ENCODE measurements around the gene PCCA. TPM values are rescaled to one million over a fixed set of nuclear protein-coding genes. Genes with fewer than 3 reads are reported as not detected.

Gene PCCA
- total RNA-seq, 1 experiment from 2014 or later = 52.8 TPM

DNA sequence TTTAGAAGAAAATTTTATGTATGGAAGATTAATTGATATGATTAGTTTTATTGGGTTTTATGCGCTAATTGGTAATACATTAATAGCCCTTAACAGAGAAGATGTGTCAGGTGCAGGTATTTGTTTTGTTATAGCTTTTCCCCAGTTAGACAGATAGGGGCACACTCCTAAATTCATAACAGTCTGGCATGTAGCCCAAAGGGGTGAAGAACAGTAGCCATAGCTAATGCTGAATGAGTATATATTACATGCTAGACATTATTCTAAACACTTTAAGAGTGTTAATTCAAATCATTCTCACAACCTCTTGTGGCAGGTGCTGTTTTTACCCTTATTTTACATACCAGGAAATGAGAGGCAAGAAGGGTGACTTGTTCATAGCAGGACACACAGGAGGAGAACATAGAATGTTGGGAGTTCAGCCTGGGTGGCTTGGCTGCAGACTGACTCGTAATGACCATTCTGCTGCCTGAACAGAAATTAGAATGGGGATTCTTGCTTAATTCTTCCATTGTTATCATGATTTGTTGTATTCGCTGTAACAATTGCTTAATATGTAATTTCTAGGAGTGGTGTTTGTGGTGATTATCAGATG, 20.1 kb downstream of the PCCA start:
- TF ChIP-seq, protein P1, sequence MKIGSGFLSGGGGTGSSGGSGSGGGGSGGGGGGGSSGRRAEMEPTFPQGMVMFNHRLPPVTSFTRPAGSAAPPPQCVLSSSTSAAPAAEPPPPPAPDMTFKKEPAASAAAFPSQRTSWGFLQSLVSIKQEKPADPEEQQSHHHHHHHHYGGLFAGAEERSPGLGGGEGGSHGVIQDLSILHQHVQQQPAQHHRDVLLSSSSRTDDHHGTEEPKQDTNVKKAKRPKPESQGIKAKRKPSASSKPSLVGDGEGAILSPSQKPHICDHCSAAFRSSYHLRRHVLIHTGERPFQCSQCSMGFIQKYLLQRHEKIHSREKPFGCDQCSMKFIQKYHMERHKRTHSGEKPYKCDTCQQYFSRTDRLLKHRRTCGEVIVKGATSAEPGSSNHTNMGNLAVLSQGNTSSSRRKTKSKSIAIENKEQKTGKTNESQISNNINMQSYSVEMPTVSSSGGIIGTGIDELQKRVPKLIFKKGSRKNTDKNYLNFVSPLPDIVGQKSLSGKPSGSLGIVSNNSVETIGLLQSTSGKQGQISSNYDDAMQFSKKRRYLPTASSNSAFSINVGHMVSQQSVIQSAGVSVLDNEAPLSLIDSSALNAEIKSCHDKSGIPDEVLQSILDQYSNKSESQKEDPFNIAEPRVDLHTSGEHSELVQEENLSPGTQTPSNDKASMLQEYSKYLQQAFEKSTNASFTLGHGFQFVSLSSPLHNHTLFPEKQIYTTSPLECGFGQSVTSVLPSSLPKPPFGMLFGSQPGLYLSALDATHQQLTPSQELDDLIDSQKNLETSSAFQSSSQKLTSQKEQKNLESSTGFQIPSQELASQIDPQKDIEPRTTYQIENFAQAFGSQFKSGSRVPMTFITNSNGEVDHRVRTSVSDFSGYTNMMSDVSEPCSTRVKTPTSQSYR (CRISPR knock-in tag; IDR thresholded peaks at IDR 0.05) = no peak
- TF ChIP-seq, protein P2, sequence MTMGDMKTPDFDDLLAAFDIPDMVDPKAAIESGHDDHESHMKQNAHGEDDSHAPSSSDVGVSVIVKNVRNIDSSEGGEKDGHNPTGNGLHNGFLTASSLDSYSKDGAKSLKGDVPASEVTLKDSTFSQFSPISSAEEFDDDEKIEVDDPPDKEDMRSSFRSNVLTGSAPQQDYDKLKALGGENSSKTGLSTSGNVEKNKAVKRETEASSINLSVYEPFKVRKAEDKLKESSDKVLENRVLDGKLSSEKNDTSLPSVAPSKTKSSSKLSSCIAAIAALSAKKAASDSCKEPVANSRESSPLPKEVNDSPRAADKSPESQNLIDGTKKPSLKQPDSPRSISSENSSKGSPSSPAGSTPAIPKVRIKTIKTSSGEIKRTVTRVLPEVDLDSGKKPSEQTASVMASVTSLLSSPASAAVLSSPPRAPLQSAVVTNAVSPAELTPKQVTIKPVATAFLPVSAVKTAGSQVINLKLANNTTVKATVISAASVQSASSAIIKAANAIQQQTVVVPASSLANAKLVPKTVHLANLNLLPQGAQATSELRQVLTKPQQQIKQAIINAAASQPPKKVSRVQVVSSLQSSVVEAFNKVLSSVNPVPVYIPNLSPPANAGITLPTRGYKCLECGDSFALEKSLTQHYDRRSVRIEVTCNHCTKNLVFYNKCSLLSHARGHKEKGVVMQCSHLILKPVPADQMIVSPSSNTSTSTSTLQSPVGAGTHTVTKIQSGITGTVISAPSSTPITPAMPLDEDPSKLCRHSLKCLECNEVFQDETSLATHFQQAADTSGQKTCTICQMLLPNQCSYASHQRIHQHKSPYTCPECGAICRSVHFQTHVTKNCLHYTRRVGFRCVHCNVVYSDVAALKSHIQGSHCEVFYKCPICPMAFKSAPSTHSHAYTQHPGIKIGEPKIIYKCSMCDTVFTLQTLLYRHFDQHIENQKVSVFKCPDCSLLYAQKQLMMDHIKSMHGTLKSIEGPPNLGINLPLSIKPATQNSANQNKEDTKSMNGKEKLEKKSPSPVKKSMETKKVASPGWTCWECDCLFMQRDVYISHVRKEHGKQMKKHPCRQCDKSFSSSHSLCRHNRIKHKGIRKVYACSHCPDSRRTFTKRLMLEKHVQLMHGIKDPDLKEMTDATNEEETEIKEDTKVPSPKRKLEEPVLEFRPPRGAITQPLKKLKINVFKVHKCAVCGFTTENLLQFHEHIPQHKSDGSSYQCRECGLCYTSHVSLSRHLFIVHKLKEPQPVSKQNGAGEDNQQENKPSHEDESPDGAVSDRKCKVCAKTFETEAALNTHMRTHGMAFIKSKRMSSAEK (CRISPR knock-in tag; IDR thresholded peaks at IDR 0.05; ENCODE audit: borderline replicate concordance) = no peak
- no peak for TF ChIP-seq ZNF219 (CRISPR knock-in tag; IDR thresholded peaks at IDR 0.05; ENCODE audit: borderline replicate concordance)
- ChIA-PET CTCF (interaction anchor here (0.6 kb wide), 1 partner anchor 341 kb away, joined by 6 read pairs; no protein-coding TSS in a partner anchor), POLR2A (no interaction called here)
- Mint-ChIP-seq H3K27me3 (ENCODE audit: low read depth) (no peaks in the 10 kb centered on the region), H3K27ac (peak overlapping the region; percentile 45; the same call in 1 of the 2 replicates), H3K9me3 (no peaks in the 10 kb centered on the region), H3K36me3 (peaks cover 21% of the 10 kb centered on the region), H3K4me3 (no peak overlapping the region), H3K4me1 (peaks cover 16% of the 10 kb centered on the region)
- DNase-seq (ENCODE audit: low spot score) (no peak), ATAC-seq (no peak; the same call in 1 of the 2 replicates)

DNA sequence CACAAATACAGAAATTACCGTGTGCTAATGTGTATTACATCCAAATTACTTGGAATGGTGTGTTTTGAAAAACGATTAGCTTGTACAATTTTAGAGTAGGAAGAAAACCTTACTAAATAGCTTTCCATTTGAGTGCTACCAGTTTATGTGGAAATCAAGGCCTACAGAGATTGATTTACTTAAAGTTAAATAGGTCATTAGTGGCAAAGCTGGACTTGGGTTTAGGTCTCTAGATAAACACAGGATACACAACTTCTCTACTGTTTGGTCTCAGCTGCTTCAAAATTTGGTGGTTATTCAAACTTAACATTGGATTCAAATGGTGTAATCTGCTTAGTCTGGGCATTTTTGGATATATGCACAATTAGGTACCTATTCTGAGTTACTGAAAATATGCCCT, 21.4 kb downstream of the PCCA start:
- Mint-ChIP-seq H3K4me1 (peaks cover 16% of the 10 kb centered on the region), H3K4me3 (no peak overlapping the region), H3K36me3 (peaks cover 24% of the 10 kb centered on the region), H3K27ac (no peak overlapping the region), H3K27me3 (ENCODE audit: low read depth) (no peaks in the 10 kb centered on the region), H3K9me3 (no peaks in the 10 kb centered on the region)
- no peak for ATAC-seq
- CTCF ChIA-PET = no interaction called here
- DNase-seq (ENCODE audit: low spot score) = no peak
- POLR2A ChIA-PET = no interaction called here
- TF ChIP-seq, protein P3, sequence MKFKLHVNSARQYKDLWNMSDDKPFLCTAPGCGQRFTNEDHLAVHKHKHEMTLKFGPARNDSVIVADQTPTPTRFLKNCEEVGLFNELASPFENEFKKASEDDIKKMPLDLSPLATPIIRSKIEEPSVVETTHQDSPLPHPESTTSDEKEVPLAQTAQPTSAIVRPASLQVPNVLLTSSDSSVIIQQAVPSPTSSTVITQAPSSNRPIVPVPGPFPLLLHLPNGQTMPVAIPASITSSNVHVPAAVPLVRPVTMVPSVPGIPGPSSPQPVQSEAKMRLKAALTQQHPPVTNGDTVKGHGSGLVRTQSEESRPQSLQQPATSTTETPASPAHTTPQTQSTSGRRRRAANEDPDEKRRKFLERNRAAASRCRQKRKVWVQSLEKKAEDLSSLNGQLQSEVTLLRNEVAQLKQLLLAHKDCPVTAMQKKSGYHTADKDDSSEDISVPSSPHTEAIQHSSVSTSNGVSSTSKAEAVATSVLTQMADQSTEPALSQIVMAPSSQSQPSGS (CRISPR knock-in tag; IDR thresholded peaks at IDR 0.05; ENCODE audit: borderline replicate concordance, low read depth) = no peak
- TF ChIP-seq NFE2L1 (CRISPR knock-in tag; IDR thresholded peaks at IDR 0.05) (no peak), ZNF219 (CRISPR knock-in tag; IDR thresholded peaks at IDR 0.05; ENCODE audit: borderline replicate concordance) (no peak), ETV6 (CRISPR knock-in tag; IDR thresholded peaks at IDR 0.05) (no peak), SMAD4 (CRISPR knock-in tag; IDR thresholded peaks at IDR 0.05) (no peak), TCF7 (CRISPR knock-in tag; IDR thresholded peaks at IDR 0.05; ENCODE audit: low read depth) (no peak), ZNF423 (CRISPR knock-in tag; IDR thresholded peaks at IDR 0.05) (no peak)
- TF ChIP-seq, protein P4, sequence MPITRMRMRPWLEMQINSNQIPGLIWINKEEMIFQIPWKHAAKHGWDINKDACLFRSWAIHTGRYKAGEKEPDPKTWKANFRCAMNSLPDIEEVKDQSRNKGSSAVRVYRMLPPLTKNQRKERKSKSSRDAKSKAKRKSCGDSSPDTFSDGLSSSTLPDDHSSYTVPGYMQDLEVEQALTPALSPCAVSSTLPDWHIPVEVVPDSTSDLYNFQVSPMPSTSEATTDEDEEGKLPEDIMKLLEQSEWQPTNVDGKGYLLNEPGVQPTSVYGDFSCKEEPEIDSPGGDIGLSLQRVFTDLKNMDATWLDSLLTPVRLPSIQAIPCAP (CRISPR knock-in tag; IDR thresholded peaks at IDR 0.05) = no peak
- TF ChIP-seq, protein P5, sequence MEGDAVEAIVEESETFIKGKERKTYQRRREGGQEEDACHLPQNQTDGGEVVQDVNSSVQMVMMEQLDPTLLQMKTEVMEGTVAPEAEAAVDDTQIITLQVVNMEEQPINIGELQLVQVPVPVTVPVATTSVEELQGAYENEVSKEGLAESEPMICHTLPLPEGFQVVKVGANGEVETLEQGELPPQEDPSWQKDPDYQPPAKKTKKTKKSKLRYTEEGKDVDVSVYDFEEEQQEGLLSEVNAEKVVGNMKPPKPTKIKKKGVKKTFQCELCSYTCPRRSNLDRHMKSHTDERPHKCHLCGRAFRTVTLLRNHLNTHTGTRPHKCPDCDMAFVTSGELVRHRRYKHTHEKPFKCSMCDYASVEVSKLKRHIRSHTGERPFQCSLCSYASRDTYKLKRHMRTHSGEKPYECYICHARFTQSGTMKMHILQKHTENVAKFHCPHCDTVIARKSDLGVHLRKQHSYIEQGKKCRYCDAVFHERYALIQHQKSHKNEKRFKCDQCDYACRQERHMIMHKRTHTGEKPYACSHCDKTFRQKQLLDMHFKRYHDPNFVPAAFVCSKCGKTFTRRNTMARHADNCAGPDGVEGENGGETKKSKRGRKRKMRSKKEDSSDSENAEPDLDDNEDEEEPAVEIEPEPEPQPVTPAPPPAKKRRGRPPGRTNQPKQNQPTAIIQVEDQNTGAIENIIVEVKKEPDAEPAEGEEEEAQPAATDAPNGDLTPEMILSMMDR (IDR thresholded peaks at IDR 0.05) = no peak
- TF ChIP-seq, protein P6, sequence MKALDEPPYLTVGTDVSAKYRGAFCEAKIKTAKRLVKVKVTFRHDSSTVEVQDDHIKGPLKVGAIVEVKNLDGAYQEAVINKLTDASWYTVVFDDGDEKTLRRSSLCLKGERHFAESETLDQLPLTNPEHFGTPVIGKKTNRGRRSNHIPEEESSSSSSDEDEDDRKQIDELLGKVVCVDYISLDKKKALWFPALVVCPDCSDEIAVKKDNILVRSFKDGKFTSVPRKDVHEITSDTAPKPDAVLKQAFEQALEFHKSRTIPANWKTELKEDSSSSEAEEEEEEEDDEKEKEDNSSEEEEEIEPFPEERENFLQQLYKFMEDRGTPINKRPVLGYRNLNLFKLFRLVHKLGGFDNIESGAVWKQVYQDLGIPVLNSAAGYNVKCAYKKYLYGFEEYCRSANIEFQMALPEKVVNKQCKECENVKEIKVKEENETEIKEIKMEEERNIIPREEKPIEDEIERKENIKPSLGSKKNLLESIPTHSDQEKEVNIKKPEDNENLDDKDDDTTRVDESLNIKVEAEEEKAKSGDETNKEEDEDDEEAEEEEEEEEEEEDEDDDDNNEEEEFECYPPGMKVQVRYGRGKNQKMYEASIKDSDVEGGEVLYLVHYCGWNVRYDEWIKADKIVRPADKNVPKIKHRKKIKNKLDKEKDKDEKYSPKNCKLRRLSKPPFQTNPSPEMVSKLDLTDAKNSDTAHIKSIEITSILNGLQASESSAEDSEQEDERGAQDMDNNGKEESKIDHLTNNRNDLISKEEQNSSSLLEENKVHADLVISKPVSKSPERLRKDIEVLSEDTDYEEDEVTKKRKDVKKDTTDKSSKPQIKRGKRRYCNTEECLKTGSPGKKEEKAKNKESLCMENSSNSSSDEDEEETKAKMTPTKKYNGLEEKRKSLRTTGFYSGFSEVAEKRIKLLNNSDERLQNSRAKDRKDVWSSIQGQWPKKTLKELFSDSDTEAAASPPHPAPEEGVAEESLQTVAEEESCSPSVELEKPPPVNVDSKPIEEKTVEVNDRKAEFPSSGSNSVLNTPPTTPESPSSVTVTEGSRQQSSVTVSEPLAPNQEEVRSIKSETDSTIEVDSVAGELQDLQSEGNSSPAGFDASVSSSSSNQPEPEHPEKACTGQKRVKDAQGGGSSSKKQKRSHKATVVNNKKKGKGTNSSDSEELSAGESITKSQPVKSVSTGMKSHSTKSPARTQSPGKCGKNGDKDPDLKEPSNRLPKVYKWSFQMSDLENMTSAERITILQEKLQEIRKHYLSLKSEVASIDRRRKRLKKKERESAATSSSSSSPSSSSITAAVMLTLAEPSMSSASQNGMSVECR (CRISPR knock-in tag; IDR thresholded peaks at IDR 0.05; ENCODE audit: borderline replicate concordance) = no peak
- TF ChIP-seq, protein P7, sequence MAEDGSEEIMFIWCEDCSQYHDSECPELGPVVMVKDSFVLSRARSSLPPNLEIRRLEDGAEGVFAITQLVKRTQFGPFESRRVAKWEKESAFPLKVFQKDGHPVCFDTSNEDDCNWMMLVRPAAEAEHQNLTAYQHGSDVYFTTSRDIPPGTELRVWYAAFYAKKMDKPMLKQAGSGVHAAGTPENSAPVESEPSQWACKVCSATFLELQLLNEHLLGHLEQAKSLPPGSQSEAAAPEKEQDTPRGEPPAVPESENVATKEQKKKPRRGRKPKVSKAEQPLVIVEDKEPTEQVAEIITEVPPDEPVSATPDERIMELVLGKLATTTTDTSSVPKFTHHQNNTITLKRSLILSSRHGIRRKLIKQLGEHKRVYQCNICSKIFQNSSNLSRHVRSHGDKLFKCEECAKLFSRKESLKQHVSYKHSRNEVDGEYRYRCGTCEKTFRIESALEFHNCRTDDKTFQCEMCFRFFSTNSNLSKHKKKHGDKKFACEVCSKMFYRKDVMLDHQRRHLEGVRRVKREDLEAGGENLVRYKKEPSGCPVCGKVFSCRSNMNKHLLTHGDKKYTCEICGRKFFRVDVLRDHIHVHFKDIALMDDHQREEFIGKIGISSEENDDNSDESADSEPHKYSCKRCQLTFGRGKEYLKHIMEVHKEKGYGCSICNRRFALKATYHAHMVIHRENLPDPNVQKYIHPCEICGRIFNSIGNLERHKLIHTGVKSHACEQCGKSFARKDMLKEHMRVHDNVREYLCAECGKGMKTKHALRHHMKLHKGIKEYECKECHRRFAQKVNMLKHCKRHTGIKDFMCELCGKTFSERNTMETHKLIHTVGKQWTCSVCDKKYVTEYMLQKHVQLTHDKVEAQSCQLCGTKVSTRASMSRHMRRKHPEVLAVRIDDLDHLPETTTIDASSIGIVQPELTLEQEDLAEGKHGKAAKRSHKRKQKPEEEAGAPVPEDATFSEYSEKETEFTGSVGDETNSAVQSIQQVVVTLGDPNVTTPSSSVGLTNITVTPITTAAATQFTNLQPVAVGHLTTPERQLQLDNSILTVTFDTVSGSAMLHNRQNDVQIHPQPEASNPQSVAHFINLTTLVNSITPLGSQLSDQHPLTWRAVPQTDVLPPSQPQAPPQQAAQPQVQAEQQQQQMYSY (CRISPR knock-in tag; IDR thresholded peaks at IDR 0.05) = no peak
